GM18858 (cell line): ENCODE data around the gene OGFR.

Experiments
- ATAC-seq: cut with Tn5 transposase; IDR thresholded peaks from one replicate; pipeline ENCODE4 v1.9.1; 2021; ENCODE audit not compliant: unreplicated experiment

OGFR gene

GRCh38 chr20:62769346-62770071 lies 35.1 kb upstream of the OGFR start:
- ATAC-seq, result no peak

- no peak for ATAC-seq
These were observed 34.3 kb upstream of the OGFR start for GRCh38 chr20:62770111-62770910.

- no peak for ATAC-seq
These were observed 33.7 kb upstream of the OGFR start for GRCh38 chr20:62770916-62771315.

GRCh38 chr20:62771396-62772102 lies 33.1 kb upstream of the OGFR start:
- no peak for ATAC-seq

GRCh38 chr20:62772103-62772611 lies 32.5 kb upstream of the OGFR start:
- ATAC-seq, result no peak

GRCh38 chr20:62772619-62772989 lies 32.0 kb upstream of the OGFR start:
- no peak for ATAC-seq

GRCh38 chr20:62772990-62773844 lies 31.4 kb upstream of the OGFR start:
- no peak for ATAC-seq

GRCh38 chr20:62773845-62774714 lies 30.6 kb upstream of the OGFR start:
- no peak for ATAC-seq

- no peak for ATAC-seq
These were observed 29.9 kb upstream of the OGFR start for GRCh38 chr20:62774762-62775161.

GRCh38 chr20:62775206-62775605 lies 29.4 kb upstream of the OGFR start:
- no peak for ATAC-seq

GRCh38 chr20:62776035-62776691 lies 28.5 kb upstream of the OGFR start:
- ATAC-seq, result no peak

- ATAC-seq, result no peak
These were observed 27.7 kb upstream of the OGFR start for GRCh38 chr20:62776692-62777527.

GRCh38 chr20:62777528-62777830 lies 27.2 kb upstream of the OGFR start:
- no peak for ATAC-seq

- ATAC-seq, result no peak
These were observed 26.6 kb upstream of the OGFR start for GRCh38 chr20:62778058-62778457.

- ATAC-seq, result no peak
These were observed 25.8 kb upstream of the OGFR start for GRCh38 chr20:62778601-62779416.

- ATAC-seq, result no peak
These were observed 25.3 kb upstream of the OGFR start for GRCh38 chr20:62779417-62779685.

- ATAC-seq, result no peak
These were observed 24.4 kb upstream of the OGFR start for GRCh38 chr20:62780204-62780603.

GRCh38 chr20:62780696-62781095 lies 23.9 kb upstream of the OGFR start:
- ATAC-seq, result no peak
